ENCODE results near the gene EAF1. TPM values are rescaled to one million over a fixed set of nuclear protein-coding genes. Genes with fewer than 3 reads are reported as not detected.

The EAF1 gene
- total and polyA plus RNA-seq, 5 donors from 2014 or later: 7.9 to 27.9 (median 10.2) TPM

GRCh38 chr3:15443826-15444524 is 16.6 kb downstream of the EAF1 start:
- Mint-ChIP-seq H3K27ac (peak overlapping the region in 1 of 3 donors; percentile 53), H3K9me3 (no peaks in the 10 kb centered on the region), H3K27me3 (no peaks in the 10 kb centered on the region), H3K4me3 (no peak overlapping the region), H3K36me3 (peaks cover 48% of the 10 kb centered on the region), H3K4me1 (peaks cover 0 to 6% (median 2%) of the 10 kb centered on the region in 4 donors)
- H3K27me3 ChIP-seq (ENCODE audit: control insufficient read depth, insufficient read depth, low read length): no peaks in the 10 kb centered on the region
- DNase-seq (no peak), ATAC-seq (ENCODE audit: low read depth in 2 of 2) (no peak)
- peaks cover 42% of the 10 kb centered on the region for H3K36me3 ChIP-seq (ENCODE audit: control insufficient read depth, insufficient read depth, low read length)
- H3K27ac ChIP-seq (ENCODE audit: insufficient read depth, low read length, poor library complexity, severe bottlenecking): no peak overlapping the region
- no peak overlapping the region for H3K4me3 ChIP-seq (ENCODE audit: low read depth, low read length)
- H3K4me1 ChIP-seq (ENCODE audit: control insufficient read depth, insufficient read depth, low read length, poor library complexity, severe bottlenecking): no peaks in the 10 kb centered on the region
- no peaks in the 10 kb centered on the region for H3K9me3 ChIP-seq (ENCODE audit: control insufficient read depth in 2 of 2, low read length in 2 of 2)

DNA sequence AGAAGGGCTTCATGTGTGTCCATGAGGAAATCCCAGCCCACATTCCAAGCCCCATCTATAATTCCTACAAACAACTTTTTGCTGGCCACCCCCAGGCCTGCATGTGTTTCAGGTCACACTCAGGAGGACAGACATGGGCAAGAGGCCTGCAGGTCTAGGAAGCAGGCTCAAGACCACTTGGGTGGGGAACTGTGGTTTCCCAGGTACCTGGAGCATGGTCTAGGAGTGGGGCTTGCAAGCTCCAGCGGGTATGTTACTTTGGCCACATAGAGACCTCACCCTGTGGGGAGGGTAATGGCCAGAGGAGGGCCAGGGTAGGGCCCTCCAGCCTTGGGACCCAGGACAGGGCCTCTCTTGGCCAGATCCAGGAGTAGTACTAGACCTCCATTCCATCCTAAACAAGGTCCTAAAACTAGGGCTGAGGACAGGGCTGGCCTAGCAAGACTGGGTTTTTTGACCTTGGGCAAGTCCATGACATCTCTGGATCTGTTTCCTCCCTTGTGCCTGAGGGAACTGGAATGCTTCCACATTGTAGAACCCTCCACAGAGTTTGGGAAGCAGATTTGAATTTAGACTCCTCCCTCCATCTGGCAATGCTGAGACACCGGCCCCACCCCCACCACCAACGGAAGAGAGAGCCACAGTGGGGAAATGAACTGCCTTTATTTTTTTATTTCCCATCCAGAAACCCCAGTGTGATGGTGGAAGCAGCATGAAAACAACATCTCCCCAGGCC is 22.3 kb downstream of the EAF1 start:
- Mint-ChIP-seq H3K4me1 (peaks cover 0 to 2% (median 0%) of the 10 kb centered on the region in 4 donors), H3K36me3 (peaks cover 29% of the 10 kb centered on the region), H3K9me3 (no peaks in the 10 kb centered on the region), H3K4me3 (no peak overlapping the region), H3K27ac (peak overlapping the region in 2 of 3 donors; percentile 20 to 41), H3K27me3 (no peaks in the 10 kb centered on the region)
- Histone ChIP-seq H3K27ac (ENCODE audit: insufficient read depth, low read length, poor library complexity, severe bottlenecking) (no peak overlapping the region), H3K27me3 (ENCODE audit: control insufficient read depth, insufficient read depth, low read length) (no peaks in the 10 kb centered on the region), H3K9me3 (ENCODE audit: control insufficient read depth in 2 of 2, low read length in 2 of 2) (no peaks in the 10 kb centered on the region), H3K4me3 (ENCODE audit: low read depth, low read length) (no peak overlapping the region), H3K36me3 (ENCODE audit: control insufficient read depth, insufficient read depth, low read length) (no peaks in the 10 kb centered on the region), H3K4me1 (ENCODE audit: control insufficient read depth, insufficient read depth, low read length, poor library complexity, severe bottlenecking) (no peaks in the 10 kb centered on the region)
- no peak for ATAC-seq (ENCODE audit: low read depth in 2 of 2)
- no peak for DNase-seq

- Histone ChIP-seq H3K36me3 (ENCODE audit: control insufficient read depth, insufficient read depth, low read length) (no peaks in the 10 kb centered on the region), H3K4me3 (ENCODE audit: low read depth, low read length) (no peak overlapping the region), H3K27ac (ENCODE audit: insufficient read depth, low read length, poor library complexity, severe bottlenecking) (no peak overlapping the region), H3K4me1 (ENCODE audit: control insufficient read depth, insufficient read depth, low read length, poor library complexity, severe bottlenecking) (no peaks in the 10 kb centered on the region), H3K27me3 (ENCODE audit: control insufficient read depth, insufficient read depth, low read length) (no peaks in the 10 kb centered on the region), H3K9me3 (ENCODE audit: control insufficient read depth in 2 of 2, low read length in 2 of 2) (no peaks in the 10 kb centered on the region)
- H3K27me3 Mint-ChIP-seq: no peaks in the 10 kb centered on the region
- peaks cover 0 to 2% (median 0%) of the 10 kb centered on the region in 4 donors for H3K4me1 Mint-ChIP-seq
- H3K4me3 Mint-ChIP-seq: no peak overlapping the region
- no peak overlapping the region for H3K27ac Mint-ChIP-seq
- ATAC-seq (ENCODE audit: low read depth in 2 of 2) (no peak), DNase-seq (no peak)
- peaks cover 23% of the 10 kb centered on the region for H3K36me3 Mint-ChIP-seq
- no peaks in the 10 kb centered on the region for H3K9me3 Mint-ChIP-seq
Observed at GRCh38 chr3:15450438-15451215, 23.2 kb downstream of the EAF1 start.

- Mint-ChIP-seq H3K9me3 (no peaks in the 10 kb centered on the region), H3K4me1 (peaks cover 0 to 2% (median 0%) of the 10 kb centered on the region in 4 donors), H3K27ac (no peak overlapping the region), H3K27me3 (no peaks in the 10 kb centered on the region), H3K36me3 (peaks cover 21% of the 10 kb centered on the region), H3K4me3 (no peak overlapping the region)
- ATAC-seq (ENCODE audit: low read depth in 2 of 2): no peak
- Histone ChIP-seq H3K36me3 (ENCODE audit: control insufficient read depth, insufficient read depth, low read length) (no peaks in the 10 kb centered on the region), H3K27ac (ENCODE audit: insufficient read depth, low read length, poor library complexity, severe bottlenecking) (no peak overlapping the region), H3K27me3 (ENCODE audit: control insufficient read depth, insufficient read depth, low read length) (no peaks in the 10 kb centered on the region), H3K9me3 (ENCODE audit: control insufficient read depth in 2 of 2, low read length in 2 of 2) (no peaks in the 10 kb centered on the region), H3K4me3 (ENCODE audit: low read depth, low read length) (no peak overlapping the region), H3K4me1 (ENCODE audit: control insufficient read depth, insufficient read depth, low read length, poor library complexity, severe bottlenecking) (no peaks in the 10 kb centered on the region)
- no peak for DNase-seq
Observed at GRCh38 chr3:15451216-15452113, 24.1 kb downstream of the EAF1 start.

DNA sequence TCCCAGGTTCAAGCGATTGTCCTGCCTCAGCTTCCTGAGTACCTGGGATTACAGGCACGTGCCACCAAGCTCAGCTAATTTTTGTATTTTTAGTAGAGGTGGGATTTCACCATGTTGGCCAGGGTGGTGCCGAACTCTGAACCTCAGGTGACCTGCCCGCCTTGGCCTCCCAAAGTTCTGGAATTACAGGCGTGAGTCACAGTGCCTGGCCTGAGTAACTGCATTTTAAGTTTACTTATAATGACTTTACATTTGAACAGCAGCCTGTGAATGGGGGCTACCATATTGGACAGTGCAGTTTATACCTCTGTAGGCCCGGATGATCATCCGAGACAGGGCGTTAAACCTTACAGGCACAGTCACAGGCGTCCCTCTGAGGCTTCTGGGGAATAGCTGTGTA is 24.8 kb downstream of the EAF1 start:
- H3K9me3 Mint-ChIP-seq: no peaks in the 10 kb centered on the region
- no peaks in the 10 kb centered on the region for H3K36me3 ChIP-seq (ENCODE audit: control insufficient read depth, insufficient read depth, low read length)
- no peaks in the 10 kb centered on the region for H3K27me3 ChIP-seq (ENCODE audit: control insufficient read depth, insufficient read depth, low read length)
- DNase-seq (no peak), ATAC-seq (ENCODE audit: low read depth in 2 of 2) (no peak)
- no peak overlapping the region for H3K27ac ChIP-seq (ENCODE audit: insufficient read depth, low read length, poor library complexity, severe bottlenecking)
- peak overlapping the region in 1 of 4 donors; percentile 47 for H3K4me3 Mint-ChIP-seq
- no peak overlapping the region for H3K4me3 ChIP-seq (ENCODE audit: low read depth, low read length)
- no peaks in the 10 kb centered on the region for H3K27me3 Mint-ChIP-seq
- peaks cover 0 to 2% (median 0%) of the 10 kb centered on the region in 4 donors for H3K4me1 Mint-ChIP-seq
- H3K36me3 Mint-ChIP-seq: peaks cover 21% of the 10 kb centered on the region
- H3K27ac Mint-ChIP-seq: no peak overlapping the region
- no peaks in the 10 kb centered on the region for H3K9me3 ChIP-seq (ENCODE audit: control insufficient read depth in 2 of 2, low read length in 2 of 2)
- H3K4me1 ChIP-seq (ENCODE audit: control insufficient read depth, insufficient read depth, low read length, poor library complexity, severe bottlenecking): no peaks in the 10 kb centered on the region

DNA sequence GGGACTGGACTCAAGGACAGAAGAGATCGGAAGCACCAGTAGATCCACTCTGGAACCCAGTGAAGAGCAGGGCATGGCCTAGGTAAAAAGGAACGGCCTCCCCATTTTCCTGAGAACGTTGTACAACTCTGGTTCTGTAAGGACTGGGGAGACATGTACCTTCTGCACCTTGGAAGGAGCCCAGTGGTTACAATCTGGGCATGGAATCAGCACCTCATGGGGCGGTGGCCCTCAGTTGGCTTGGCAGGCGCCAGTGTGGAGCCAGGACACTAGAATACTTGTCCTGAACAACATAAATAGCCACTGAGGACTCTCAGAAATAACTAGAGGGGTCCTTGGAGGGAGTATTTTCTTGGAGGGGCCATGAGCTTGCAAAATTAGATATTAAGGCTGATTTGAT is 25.6 kb downstream of the EAF1 start:
- Mint-ChIP-seq H3K4me3 (no peak overlapping the region), H3K27ac (no peak overlapping the region), H3K27me3 (no peaks in the 10 kb centered on the region), H3K36me3 (peaks cover 22% of the 10 kb centered on the region), H3K4me1 (peaks cover 0 to 2% (median 0%) of the 10 kb centered on the region in 4 donors), H3K9me3 (no peaks in the 10 kb centered on the region)
- H3K27me3 ChIP-seq (ENCODE audit: control insufficient read depth, insufficient read depth, low read length): no peaks in the 10 kb centered on the region
- ATAC-seq (ENCODE audit: low read depth in 2 of 2) (no peak), DNase-seq (no peak)
- H3K27ac ChIP-seq (ENCODE audit: insufficient read depth, low read length, poor library complexity, severe bottlenecking): no peak overlapping the region
- no peaks in the 10 kb centered on the region for H3K9me3 ChIP-seq (ENCODE audit: control insufficient read depth in 2 of 2, low read length in 2 of 2)
- H3K4me3 ChIP-seq (ENCODE audit: low read depth, low read length): no peak overlapping the region
- H3K36me3 ChIP-seq (ENCODE audit: control insufficient read depth, insufficient read depth, low read length): no peaks in the 10 kb centered on the region
- H3K4me1 ChIP-seq (ENCODE audit: control insufficient read depth, insufficient read depth, low read length, poor library complexity, severe bottlenecking): no peaks in the 10 kb centered on the region

DNA sequence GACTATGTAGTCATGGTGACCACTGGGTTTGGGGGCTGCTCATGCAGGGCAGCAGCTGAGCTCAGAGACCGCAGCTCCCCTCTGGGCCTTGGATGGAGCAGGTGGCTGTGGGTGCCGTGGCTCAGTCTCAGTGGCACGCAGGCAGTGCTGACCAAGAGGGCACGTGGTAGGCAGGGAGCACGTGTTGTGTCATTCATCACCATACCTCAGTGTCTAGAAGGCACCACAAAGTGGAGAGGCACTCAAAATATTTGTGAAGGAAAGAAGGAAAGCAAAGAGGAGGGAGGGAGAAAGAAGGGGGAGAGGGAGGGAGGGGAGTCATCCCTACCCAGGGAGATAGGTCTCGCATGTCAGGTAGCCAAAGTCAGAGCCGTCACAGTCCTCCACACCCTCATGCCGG is 26.1 kb downstream of the EAF1 start:
- Mint-ChIP-seq H3K4me3 (no peak overlapping the region), H3K27me3 (no peaks in the 10 kb centered on the region), H3K36me3 (peaks cover 26% of the 10 kb centered on the region), H3K4me1 (no peaks in the 10 kb centered on the region), H3K9me3 (no peaks in the 10 kb centered on the region), H3K27ac (no peak overlapping the region)
- Histone ChIP-seq H3K4me1 (ENCODE audit: control insufficient read depth, insufficient read depth, low read length, poor library complexity, severe bottlenecking) (no peaks in the 10 kb centered on the region), H3K27ac (ENCODE audit: insufficient read depth, low read length, poor library complexity, severe bottlenecking) (no peak overlapping the region), H3K9me3 (ENCODE audit: control insufficient read depth in 2 of 2, low read length in 2 of 2) (no peaks in the 10 kb centered on the region), H3K36me3 (ENCODE audit: control insufficient read depth, insufficient read depth, low read length) (no peaks in the 10 kb centered on the region), H3K4me3 (ENCODE audit: low read depth, low read length) (no peak overlapping the region), H3K27me3 (ENCODE audit: control insufficient read depth, insufficient read depth, low read length) (no peaks in the 10 kb centered on the region)
- ATAC-seq (ENCODE audit: low read depth in 2 of 2) (no peak), DNase-seq (no peak)

Measured in CD4-positive, CD25-positive, alpha-beta regulatory T cell (primary cell).